WTC11 (cell line): ENCODE data around the gene AGL. TPM values are rescaled to one million over a fixed set of nuclear protein-coding genes. Genes with fewer than 3 reads are reported as not detected.

Source experiments
- ATAC-seq: fragments of 200-7000 bp; cut with Tn5 transposase; 2 replicates; pipeline ENCODE4 v1.10.0; 2021; ENCODE audit warnings: mild to moderate bottlenecking, moderate library complexity
- CTCF ChIA-PET: fragments of 300-600 bp; sonication (Branson Sonifier 250); formaldehyde crosslinking; loops from one replicate; lab custom pipeline; 2021; ENCODE audit warnings: antibody characterized with exemption; lab: Charles Lee
- POLR2A ChIA-PET: fragments of 350-600 bp; sonication (Branson Sonifier 250); formaldehyde crosslinking; loops from one replicate; lab custom pipeline; 2021; ENCODE audit warnings: antibody characterized with exemption; lab: Charles Lee
- DNase-seq: peaks from one replicate; pipeline ENCODE4 v3.0.0; 2021; ENCODE audit warnings: low spot score
- H3K27ac Mint-ChIP-seq: 2 replicates; pipeline ENCODE4 v1.8.0; 2021; ENCODE audit warnings: mixed read lengths
- H3K27me3 Mint-ChIP-seq: 2 replicates; pipeline ENCODE4 v1.8.0; 2021; ENCODE audit warnings: low read depth, mild to moderate bottlenecking, moderate library complexity, mixed read lengths
- H3K36me3 Mint-ChIP-seq: 2 replicates; pipeline ENCODE4 v1.8.0; 2021; ENCODE audit warnings: mixed read lengths
- H3K4me1 Mint-ChIP-seq: 2 replicates; pipeline ENCODE4 v1.8.0; 2022; ENCODE audit warnings: mixed read lengths
- H3K4me3 Mint-ChIP-seq: 2 replicates; pipeline ENCODE4 v1.8.0; 2021; ENCODE audit warnings: mild to moderate bottlenecking, moderate library complexity, mixed read lengths
- H3K9me3 Mint-ChIP-seq: 2 replicates; pipeline ENCODE4 v1.8.0; 2021; ENCODE audit warnings: mixed read lengths
- ATF2 ChIP-seq: sonication (generic); formaldehyde crosslinking; IDR thresholded peaks from 2 replicates; pipeline ENCODE4 v1.8.1; 2022; ENCODE audit warnings: low read depth, missing genetic modification reagents, borderline replicate concordance
- CREB1 ChIP-seq: sonication (generic); formaldehyde crosslinking; IDR thresholded peaks from 2 replicates; pipeline ENCODE4 v1.8.0; 2023; ENCODE audit warnings: mild to moderate bottlenecking, missing genetic modification reagents
- FOXJ3 ChIP-seq: sonication (generic); formaldehyde crosslinking; IDR thresholded peaks from 2 replicates; pipeline ENCODE4 v1.9.0; 2021; ENCODE audit warnings: missing genetic modification reagents, mild to moderate bottlenecking, borderline replicate concordance
- HMGXB4 ChIP-seq: sonication (generic); formaldehyde crosslinking; IDR thresholded peaks from 2 replicates; pipeline ENCODE4 v1.8.1; 2023; ENCODE audit warnings: mild to moderate bottlenecking, moderate library complexity, missing genetic modification reagents
- IRF1 ChIP-seq: sonication (generic); formaldehyde crosslinking; IDR thresholded peaks from 2 replicates; pipeline ENCODE4 v1.8.0; 2023; ENCODE audit warnings: missing genetic modification reagents
- JAZF1 ChIP-seq: fragments of 250-450 bp; sonication (Bioruptor Pico); IDR thresholded peaks from 2 replicates; pipeline ENCODE4 v1.9.0; 2021; ENCODE audit warnings: moderate library complexity, mild to moderate bottlenecking, inconsistent platforms
- MAX ChIP-seq: sonication (generic); formaldehyde crosslinking; IDR thresholded peaks from 2 replicates; pipeline ENCODE4 v1.8.0; 2022; ENCODE audit warnings: mild to moderate bottlenecking, missing genetic modification reagents
- OVOL2 ChIP-seq: fragments of 250-450 bp; sonication (Bioruptor Pico); IDR thresholded peaks from 2 replicates; pipeline ENCODE4 v1.9.0; 2021; ENCODE audit warnings: mild to moderate bottlenecking, borderline replicate concordance
- PRRX2 ChIP-seq: fragments of 250-450 bp; sonication (Bioruptor Pico); IDR thresholded peaks from 2 replicates; pipeline ENCODE4 v1.8.0; 2021; ENCODE audit warnings: mild to moderate bottlenecking
- SMAD4 ChIP-seq: sonication (generic); formaldehyde crosslinking; IDR thresholded peaks from 2 replicates; pipeline ENCODE4 v1.8.0; 2022; ENCODE audit warnings: mild to moderate bottlenecking, missing genetic modification reagents
- ZBTB43 ChIP-seq: sonication (generic); formaldehyde crosslinking; IDR thresholded peaks from 2 replicates; pipeline ENCODE4 v1.8.1; 2023; ENCODE audit warnings: mild to moderate bottlenecking, missing genetic modification reagents
- ZNF416 ChIP-seq: fragments of 250-450 bp; sonication (Bioruptor Pico); IDR thresholded peaks from 2 replicates; pipeline ENCODE4 v1.9.0; 2021; ENCODE audit warnings: mild to moderate bottlenecking, inconsistent platforms
- ZNF423 ChIP-seq: fragments of 250-450 bp; sonication (Bioruptor Pico); IDR thresholded peaks from 2 replicates; pipeline ENCODE4 v2.1.2; 2022; ENCODE audit warnings: mild to moderate bottlenecking, moderate library complexity
- total RNA-seq: library from RNA; stranded (reverse); gene quantifications from 3 replicates; pipeline ENCODE4 v1.2.3, GENCODE V29; 2021
- TF ChIP-seq, protein P1 (sequence below): sonication (generic); formaldehyde crosslinking; IDR thresholded peaks from 2 replicates; pipeline ENCODE4 v1.8.0; 2023; ENCODE audit warnings: missing genetic modification reagents, mild to moderate bottlenecking, borderline replicate concordance
- TF ChIP-seq, protein P2 (sequence below): sonication (generic); formaldehyde crosslinking; IDR thresholded peaks from 2 replicates; pipeline ENCODE4 v1.8.1; 2023; ENCODE audit warnings: mild to moderate bottlenecking, missing genetic modification reagents
- TF ChIP-seq, protein P3 (sequence below): sonication (generic); formaldehyde crosslinking; IDR thresholded peaks from 2 replicates; pipeline ENCODE4 v1.8.1; 2023; ENCODE audit warnings: mild to moderate bottlenecking, missing genetic modification reagents, moderate library complexity
- TF ChIP-seq, protein P4 (sequence below): sonication (generic); formaldehyde crosslinking; IDR thresholded peaks from 2 replicates; pipeline ENCODE4 v1.8.1; 2022; ENCODE audit warnings: missing genetic modification reagents, borderline replicate concordance

AGL gene
- total RNA-seq, 1 experiment from 2014 or later, result 22.5 TPM

GRCh38 chr1:99850459-99851291 is 514 bp downstream of the AGL start:
- no peaks in the 10 kb centered on the region for H3K27me3 Mint-ChIP-seq
- ATAC-seq, result peak; percentile 17
- TF ChIP-seq ZNF423 (CRISPR knock-in tag) (no peak), OVOL2 (CRISPR knock-in tag) (no peak), ZBTB43 (CRISPR knock-in tag) (no peak), CREB1 (no peak), ZNF416 (no peak), JAZF1 (no peak), FOXJ3 (CRISPR knock-in tag) (no peak), ATF2 (CRISPR knock-in tag) (no peak), SMAD4 (no peak), MAX (CRISPR knock-in tag) (no peak), PRRX2 (CRISPR knock-in tag) (no peak), IRF1 (CRISPR knock-in tag) (no peak), HMGXB4 (CRISPR knock-in tag) (no peak)
- TF ChIP-seq, protein P1, sequence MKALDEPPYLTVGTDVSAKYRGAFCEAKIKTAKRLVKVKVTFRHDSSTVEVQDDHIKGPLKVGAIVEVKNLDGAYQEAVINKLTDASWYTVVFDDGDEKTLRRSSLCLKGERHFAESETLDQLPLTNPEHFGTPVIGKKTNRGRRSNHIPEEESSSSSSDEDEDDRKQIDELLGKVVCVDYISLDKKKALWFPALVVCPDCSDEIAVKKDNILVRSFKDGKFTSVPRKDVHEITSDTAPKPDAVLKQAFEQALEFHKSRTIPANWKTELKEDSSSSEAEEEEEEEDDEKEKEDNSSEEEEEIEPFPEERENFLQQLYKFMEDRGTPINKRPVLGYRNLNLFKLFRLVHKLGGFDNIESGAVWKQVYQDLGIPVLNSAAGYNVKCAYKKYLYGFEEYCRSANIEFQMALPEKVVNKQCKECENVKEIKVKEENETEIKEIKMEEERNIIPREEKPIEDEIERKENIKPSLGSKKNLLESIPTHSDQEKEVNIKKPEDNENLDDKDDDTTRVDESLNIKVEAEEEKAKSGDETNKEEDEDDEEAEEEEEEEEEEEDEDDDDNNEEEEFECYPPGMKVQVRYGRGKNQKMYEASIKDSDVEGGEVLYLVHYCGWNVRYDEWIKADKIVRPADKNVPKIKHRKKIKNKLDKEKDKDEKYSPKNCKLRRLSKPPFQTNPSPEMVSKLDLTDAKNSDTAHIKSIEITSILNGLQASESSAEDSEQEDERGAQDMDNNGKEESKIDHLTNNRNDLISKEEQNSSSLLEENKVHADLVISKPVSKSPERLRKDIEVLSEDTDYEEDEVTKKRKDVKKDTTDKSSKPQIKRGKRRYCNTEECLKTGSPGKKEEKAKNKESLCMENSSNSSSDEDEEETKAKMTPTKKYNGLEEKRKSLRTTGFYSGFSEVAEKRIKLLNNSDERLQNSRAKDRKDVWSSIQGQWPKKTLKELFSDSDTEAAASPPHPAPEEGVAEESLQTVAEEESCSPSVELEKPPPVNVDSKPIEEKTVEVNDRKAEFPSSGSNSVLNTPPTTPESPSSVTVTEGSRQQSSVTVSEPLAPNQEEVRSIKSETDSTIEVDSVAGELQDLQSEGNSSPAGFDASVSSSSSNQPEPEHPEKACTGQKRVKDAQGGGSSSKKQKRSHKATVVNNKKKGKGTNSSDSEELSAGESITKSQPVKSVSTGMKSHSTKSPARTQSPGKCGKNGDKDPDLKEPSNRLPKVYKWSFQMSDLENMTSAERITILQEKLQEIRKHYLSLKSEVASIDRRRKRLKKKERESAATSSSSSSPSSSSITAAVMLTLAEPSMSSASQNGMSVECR (CRISPR knock-in tag), result no peak
- TF ChIP-seq, protein P2, sequence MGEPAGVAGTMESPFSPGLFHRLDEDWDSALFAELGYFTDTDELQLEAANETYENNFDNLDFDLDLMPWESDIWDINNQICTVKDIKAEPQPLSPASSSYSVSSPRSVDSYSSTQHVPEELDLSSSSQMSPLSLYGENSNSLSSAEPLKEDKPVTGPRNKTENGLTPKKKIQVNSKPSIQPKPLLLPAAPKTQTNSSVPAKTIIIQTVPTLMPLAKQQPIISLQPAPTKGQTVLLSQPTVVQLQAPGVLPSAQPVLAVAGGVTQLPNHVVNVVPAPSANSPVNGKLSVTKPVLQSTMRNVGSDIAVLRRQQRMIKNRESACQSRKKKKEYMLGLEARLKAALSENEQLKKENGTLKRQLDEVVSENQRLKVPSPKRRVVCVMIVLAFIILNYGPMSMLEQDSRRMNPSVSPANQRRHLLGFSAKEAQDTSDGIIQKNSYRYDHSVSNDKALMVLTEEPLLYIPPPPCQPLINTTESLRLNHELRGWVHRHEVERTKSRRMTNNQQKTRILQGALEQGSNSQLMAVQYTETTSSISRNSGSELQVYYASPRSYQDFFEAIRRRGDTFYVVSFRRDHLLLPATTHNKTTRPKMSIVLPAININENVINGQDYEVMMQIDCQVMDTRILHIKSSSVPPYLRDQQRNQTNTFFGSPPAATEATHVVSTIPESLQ (CRISPR knock-in tag), result no peak
- TF ChIP-seq, protein P3, sequence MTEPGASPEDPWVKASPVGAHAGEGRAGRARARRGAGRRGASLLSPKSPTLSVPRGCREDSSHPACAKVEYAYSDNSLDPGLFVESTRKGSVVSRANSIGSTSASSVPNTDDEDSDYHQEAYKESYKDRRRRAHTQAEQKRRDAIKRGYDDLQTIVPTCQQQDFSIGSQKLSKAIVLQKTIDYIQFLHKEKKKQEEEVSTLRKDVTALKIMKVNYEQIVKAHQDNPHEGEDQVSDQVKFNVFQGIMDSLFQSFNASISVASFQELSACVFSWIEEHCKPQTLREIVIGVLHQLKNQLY (CRISPR knock-in tag), result no peak
- TF ChIP-seq, protein P4, sequence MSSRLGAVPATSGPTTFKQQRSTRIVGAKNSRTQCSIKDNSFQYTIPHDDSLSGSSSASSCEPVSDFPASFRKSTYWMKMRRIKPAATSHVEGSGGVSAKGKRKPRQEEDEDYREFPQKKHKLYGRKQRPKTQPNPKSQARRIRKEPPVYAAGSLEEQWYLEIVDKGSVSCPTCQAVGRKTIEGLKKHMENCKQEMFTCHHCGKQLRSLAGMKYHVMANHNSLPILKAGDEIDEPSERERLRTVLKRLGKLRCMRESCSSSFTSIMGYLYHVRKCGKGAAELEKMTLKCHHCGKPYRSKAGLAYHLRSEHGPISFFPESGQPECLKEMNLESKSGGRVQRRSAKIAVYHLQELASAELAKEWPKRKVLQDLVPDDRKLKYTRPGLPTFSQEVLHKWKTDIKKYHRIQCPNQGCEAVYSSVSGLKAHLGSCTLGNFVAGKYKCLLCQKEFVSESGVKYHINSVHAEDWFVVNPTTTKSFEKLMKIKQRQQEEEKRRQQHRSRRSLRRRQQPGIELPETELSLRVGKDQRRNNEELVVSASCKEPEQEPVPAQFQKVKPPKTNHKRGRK (CRISPR knock-in tag), result no peak

More at GRCh38 chr1:99850459-99851291, 514 bp downstream of the AGL start:
- no peaks in the 10 kb centered on the region; the same call in 1 of the 2 replicates for H3K9me3 Mint-ChIP-seq
- peak overlapping the region; percentile 92 for H3K4me3 Mint-ChIP-seq
- DNase-seq, result no peak
- peaks cover 24% of the 10 kb centered on the region for H3K36me3 Mint-ChIP-seq
- peak overlapping the region; percentile 91 for H3K27ac Mint-ChIP-seq
- ChIA-PET CTCF (no interaction called here), POLR2A (interaction anchor here (0.6 to 1.6 kb wide), 3 partner anchors 119 to 220 kb away, joined by 3 to 5 read pairs (median 5); partner anchors contain the start of gene SLC35A3)
- H3K4me1 Mint-ChIP-seq, result peaks cover 45% of the 10 kb centered on the region
